HG02938 (cell line): ENCODE data around the gene GPR35.
"Not testable (repeated sequence)": the region's sequence is repeated elsewhere in the genome, so short reads cannot be mapped to it uniquely, and the experiment has no call there.

Experiments
- ATAC-seq: cut with Tn5 transposase; IDR thresholded peaks from one replicate; pipeline ENCODE4 v1.9.1; 2021; ENCODE audit warnings: mild to moderate bottlenecking, moderate library complexity; ENCODE audit not compliant: unreplicated experiment

GPR35 gene

GRCh38 chr2:240601831-240602160, 23.5 kb upstream of the GPR35 start:
- ATAC-seq = no peak

GRCh38 chr2:240602266-240603050, 22.8 kb upstream of the GPR35 start:
- ATAC-seq = no peak

GRCh38 chr2:240603081-240603835, 22.0 kb upstream of the GPR35 start:
- ATAC-seq = no peak

DNA sequence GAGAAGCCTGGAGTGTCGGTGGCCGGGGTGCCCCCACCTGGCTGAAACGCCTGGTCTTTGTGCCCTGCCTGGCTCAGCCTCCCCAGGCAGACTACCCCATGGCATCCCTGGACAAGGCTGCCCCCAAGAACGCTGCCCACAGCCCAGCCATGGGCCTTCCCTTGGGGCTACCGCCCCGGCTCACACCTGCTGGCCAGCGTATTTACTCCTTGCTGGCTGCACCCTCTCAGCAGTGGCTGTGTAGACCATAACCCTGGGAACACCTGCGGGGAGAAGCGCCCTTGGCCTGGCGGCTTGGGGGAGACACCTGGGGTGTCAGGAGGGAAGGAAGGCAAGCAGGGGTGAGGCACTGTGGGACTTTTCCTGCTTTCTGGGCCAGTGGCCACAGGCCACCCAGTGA, 21.4 kb upstream of the GPR35 start:
- no peak for ATAC-seq

GRCh38 chr2:240604291-240604938, 20.9 kb upstream of the GPR35 start:
- ATAC-seq = no peak

DNA sequence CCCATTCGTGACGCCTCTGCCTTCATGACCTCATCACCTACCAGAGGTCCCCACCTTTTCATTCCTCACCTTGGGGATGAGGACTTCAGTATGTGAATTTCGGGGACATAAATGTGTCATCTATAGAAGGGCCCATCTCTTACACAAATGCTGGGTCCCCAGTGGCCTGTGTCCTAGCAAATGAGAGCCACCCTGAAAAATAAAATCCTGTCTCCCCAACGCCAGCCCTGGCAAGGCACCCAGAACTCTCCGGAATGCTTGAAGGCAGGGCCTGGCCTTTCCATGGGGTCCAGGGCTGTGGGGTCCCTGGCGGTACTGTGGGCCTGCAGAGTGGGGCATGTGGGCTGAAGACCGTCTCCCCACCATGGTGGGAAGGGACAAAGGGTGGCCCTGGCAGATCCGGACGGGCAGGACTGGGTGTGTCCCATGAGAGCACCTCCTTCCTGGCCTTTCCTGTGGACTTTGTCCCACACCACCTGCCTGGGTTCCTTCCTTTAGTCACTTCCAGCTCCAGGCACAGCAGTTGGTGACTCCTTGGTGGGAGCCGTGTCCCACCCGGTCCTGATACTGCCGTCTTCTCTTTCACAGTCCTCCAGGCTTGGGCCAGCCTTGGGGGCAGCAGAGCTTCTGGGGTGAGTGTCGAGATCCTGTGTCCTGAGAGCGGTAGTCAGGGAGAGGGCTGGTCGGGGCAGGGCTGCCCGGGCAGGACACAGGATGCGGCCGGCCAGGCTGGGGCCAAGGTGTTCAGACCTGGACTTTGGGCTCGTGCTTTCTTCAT, 20.2 kb upstream of the GPR35 start:
- ATAC-seq = no peak

- no peak for ATAC-seq
Measured at GRCh38 chr2:240605867-240606743, 19.2 kb upstream of the GPR35 start.

DNA sequence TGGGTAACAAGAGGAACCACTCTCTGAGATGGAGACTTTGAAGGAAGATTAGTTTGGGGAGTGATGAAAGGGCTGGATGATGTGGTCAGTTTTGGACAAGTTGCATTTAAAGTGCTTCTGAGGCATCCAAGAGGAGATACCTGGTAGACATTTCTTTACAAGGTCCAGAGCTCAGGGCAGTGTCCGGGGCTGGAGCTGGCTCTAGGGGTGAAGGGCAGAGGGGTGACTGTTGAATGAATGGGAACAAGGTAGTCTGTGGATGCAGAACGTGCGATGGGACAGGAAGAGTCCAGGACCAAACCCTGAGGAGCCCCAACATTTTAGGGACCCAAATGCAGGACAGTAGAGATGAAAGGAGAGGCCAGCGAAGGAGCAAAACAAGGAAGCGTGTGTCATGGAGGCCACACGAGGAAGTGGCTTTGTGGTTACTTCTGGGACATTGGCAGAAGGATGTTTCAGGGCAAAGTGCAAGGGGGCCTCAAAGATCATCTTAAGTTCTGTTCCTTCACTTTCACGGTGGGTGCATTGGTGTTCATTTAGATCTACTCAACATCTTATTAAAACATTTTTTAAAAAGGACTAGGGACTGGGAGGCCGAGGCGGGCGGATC, 13.6 kb upstream of the GPR35 start:
- no peak for ATAC-seq

- no peak for ATAC-seq
Measured at GRCh38 chr2:240613781-240614180, 11.5 kb upstream of the GPR35 start.

DNA sequence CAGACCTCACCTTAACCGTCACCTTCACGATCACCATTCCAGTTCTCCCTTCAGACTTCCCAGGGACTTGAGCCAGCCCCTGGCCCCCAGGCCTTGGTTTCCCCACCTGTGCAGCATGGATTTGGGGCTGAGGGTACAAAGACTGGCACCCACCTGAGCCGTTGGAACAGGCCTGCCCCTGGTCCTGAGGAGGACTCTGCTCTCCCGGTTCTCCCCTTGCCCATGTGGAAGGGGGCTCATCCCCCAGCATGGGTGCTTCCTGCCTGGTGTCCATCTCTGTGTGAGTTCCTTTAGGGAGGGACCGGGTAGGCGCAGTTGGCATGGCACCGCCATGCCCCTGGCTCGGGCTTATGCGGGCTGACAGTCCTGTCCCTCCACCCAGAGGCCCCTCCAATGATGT, 10.9 kb upstream of the GPR35 start:
- ATAC-seq = no peak

DNA sequence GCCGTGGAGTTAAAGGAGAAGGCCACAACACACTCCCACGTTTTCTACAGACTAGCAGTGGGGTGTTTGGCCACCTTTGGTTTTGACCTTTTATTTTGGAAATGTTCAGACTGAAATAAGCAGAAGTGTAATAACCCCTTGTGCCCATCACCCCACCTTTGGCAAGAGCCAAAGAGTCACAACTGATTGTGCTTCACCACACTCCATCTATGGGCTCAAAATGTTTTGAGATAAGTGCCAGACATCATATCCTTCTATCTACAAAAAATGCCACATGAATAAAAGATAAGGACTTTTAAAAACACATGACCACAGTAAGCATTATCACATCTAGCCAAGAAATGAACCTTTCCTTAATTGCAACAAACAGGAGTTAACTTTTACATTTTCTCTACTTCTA, 9.9 kb upstream of the GPR35 start:
- no peak for ATAC-seq

DNA sequence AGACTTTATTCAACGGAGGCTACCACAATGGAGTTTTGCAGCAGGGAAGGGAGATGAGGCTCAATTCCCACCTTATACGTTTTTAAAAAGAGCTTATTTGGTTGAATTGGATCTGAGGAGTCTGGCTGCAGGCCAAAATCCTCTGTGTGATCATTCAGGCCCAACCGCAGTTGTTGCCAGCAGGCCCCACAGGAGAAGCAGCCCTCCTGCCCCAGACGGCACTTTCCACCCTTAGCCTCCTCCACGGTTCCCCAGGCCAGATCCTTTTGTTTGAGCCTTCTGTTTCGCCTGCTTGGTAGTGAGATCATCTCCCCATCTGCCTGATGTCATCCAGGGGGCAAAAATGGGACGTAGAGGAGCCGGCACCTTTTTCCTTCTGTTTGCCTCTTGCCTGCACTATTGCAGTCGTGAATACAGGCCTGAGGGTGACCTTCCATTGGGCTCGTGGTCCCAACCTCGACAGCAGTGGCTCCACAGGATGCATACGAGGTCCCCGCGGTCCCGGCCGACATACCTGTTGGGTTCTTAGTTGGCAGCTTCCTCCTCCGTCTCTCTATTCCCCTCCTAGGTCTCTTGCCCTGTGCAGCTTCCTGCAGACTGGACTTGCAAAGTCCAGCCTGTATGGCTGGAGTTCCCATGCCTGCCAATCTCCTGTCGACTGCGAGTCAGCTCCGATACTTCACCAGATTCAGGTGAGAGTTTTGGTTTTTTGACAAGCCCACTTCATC, 9.3 kb upstream of the GPR35 start:
- ATAC-seq = no peak

DNA sequence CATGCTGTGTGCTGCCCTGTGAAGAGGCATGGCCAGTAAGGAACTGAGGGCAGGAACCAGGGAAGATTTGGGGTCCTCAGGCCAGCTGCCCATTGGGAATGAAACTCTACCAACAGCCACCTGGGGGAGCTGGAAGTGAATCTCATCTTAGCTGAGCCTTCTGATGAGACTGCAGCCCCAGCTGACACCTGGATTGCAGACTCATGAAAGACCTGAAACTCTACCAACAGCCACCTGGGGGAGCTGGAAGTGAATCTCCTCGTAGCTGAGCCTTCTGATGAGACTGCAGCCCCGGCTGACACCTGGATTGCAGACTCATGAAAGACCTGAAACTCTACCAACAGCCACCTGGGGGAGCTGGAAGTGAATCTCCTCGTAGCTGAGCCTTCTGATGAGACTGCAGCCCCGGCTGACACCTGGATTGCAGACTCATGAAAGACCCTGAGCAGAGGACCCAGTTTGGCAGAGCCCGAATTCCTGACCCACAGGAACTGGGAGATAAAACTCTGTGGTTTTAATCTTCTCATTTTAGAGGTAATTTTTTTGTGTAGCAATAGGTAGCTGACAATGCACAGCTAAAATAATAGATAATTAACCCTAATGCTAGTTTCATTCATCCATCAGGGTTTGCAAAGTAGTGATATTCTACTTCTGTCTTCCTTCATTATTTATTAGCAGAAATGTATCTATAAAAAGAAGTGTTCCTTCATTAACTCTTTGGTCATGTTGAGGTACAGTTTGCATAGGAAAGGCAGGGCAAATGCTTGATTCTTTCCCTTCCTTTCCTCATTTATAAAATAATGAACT, 8.2 kb upstream of the GPR35 start:
- ATAC-seq = not testable (repeated sequence)

GRCh38 chr2:240618776-240619175, 6.5 kb upstream of the GPR35 start:
- ATAC-seq = no peak

DNA sequence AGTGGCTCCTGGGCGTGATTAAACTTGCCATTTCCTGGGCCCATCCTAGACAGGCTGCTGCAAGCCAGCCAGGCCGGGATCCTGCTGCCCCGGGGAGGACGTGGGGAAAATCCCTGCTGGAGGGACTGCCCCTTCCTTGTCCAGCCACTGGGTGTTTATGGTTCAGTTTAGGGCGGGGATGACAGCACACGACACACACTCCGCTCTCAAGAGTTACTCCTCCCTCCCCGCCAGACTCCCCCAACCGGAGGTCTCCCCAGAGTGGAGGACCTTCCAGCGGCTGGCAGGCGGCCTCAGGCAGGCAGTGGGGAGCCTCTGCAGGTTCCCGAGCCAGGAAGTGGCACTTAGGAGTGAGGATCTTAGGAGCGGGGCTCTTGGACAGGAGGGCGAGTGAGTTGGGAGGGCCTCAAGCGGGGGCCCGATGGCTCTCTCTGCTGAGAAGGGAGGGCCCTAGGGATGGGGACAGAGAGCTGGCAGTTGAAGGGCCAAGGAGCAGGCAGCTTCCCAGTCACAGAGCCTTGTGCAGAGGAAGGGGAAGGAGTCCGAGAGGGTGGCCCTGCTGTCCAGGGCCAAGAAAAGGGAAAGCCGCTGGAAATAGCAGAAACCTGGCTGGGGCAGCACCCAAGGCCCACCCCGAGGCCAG, 5.7 kb upstream of the GPR35 start:
- ATAC-seq = no peak

- ATAC-seq = no peak
Measured at GRCh38 chr2:240620149-240620731, 5.0 kb upstream of the GPR35 start.

DNA sequence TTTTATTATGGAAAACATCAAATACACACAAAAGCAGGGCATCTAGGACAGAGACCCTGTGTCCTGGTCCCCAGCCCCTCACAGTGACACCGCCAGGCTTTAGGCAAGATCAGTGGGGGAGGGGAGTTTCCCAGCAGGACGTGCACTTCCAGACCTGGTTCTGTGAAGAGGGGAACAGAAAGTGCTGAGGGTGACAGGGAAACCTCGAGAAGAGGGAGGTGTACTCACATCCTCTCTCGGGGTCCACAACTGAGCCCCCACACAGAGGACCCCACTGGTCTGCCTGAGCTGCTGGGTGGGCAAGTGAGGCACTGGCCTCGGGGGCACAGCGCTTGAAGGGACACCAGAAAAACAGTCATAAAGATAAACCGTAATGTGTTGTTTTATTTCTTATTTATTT, 4.4 kb upstream of the GPR35 start:
- ATAC-seq = no peak

DNA sequence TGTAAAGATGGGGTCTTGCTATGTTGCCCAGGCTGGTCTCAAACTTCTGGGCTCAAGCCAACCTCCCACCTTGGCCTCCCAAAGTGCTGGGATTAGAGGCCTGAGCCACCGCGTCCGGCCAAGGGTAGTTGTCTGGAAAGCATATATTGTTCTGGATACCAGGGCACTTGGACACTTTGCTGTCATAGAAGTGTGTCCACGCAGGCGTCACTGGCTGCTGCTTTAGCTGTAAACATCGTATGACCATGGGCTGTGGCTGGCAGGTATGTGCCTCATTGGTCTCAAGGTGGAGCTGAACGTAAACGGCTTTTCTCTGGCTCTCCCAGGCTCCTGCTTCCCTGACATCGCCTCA, 3.2 kb upstream of the GPR35 start:
- ATAC-seq = no peak
